Heart left ventricle (tissue), 13 donors: Measurements from ENCODE around the gene DOK3.

ENCODE experiments used
- POLR2A ChIP-seq, 2 donors: fragments of 450-650 bp; IDR thresholded peaks; one replicate each; pipeline ENCODE4 v1.6.1; 2017; ENCODE audit warnings: antibody characterized with exemption in 2 of 2, mild to moderate bottlenecking in 2 of 2, moderate library complexity in 2 of 2
- TF ChIP-seq, protein P1 (sequence below), 12 donors: fragments of 200-600 bp; sonication (generic) in 4 of 12; IDR thresholded peaks; one replicate each; pipeline versions ENCODE4 v1.5.0 to v1.8.0; 2018 to 2022; ENCODE audit warnings: antibody characterized with exemption in 12 of 12, mild to moderate bottlenecking in 5 of 12
- donor health status: ischemic (EF 13 %, LVEDD 7.1; RV severe dilation, severe dysfunction).
- donor health status: DM: no; HTN: yes; CAD: no.
- donor health status: DM: no; HTN: no; CAD: no.
- donor health status: ischemic (EF 25% LVEDD 6.9; RV normal size, moderate dysfunction).
- donor health status: ischemic (EF 25% LVEDD 5.7; RV mildly dilated, moderate dysfunction).
- donor health status: ischemic (EF 35%, LVEDD 5.7; RV mildly dilated, moderate dysfunction).
- donor health status: nonischemic (EF 11% LVEDD 7.7; RV severe dilation, severe dysfunction).
- donor health status: DM: yes; HTN: yes; CAD: no.
- donor health status: PGD.
- donor health status: ischemic (EF 29% LVEDD 5.4; RV normal size, mild dysfunction).
- donor health status: nonischemic (EF 23%, LVEDD 6.1; RV moderate dilation, normal function).

GRCh38 chr5:177452688-177453638, 56.7 kb downstream of the DOK3 start:
- TF ChIP-seq, protein P1, sequence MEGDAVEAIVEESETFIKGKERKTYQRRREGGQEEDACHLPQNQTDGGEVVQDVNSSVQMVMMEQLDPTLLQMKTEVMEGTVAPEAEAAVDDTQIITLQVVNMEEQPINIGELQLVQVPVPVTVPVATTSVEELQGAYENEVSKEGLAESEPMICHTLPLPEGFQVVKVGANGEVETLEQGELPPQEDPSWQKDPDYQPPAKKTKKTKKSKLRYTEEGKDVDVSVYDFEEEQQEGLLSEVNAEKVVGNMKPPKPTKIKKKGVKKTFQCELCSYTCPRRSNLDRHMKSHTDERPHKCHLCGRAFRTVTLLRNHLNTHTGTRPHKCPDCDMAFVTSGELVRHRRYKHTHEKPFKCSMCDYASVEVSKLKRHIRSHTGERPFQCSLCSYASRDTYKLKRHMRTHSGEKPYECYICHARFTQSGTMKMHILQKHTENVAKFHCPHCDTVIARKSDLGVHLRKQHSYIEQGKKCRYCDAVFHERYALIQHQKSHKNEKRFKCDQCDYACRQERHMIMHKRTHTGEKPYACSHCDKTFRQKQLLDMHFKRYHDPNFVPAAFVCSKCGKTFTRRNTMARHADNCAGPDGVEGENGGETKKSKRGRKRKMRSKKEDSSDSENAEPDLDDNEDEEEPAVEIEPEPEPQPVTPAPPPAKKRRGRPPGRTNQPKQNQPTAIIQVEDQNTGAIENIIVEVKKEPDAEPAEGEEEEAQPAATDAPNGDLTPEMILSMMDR (IDR thresholded peaks at IDR 0.05), result no peak
- no peak for TF ChIP-seq POLR2A (IDR thresholded peaks at IDR 0.05)
